Coronary artery (tissue), 2 donors: ENCODE results near the gene CASP6.

Experiments used
- DNase-seq: peaks from one replicate; pipeline ENCODE4 v3.0.0-alpha.2; 2017; ENCODE audit warnings: low spot score
- H3K27ac ChIP-seq, 2 donors: fragments of 200-600 bp; sonication (generic); one replicate each; pipeline ENCODE4 v1.5.1; 2016 to 2019
- H3K4me3 ChIP-seq: fragments of 200-600 bp; sonication (generic); 2 replicates; pipeline ENCODE4 v1.5.1; 2016; ENCODE audit warnings: mild to moderate bottlenecking, moderate library complexity
- TF ChIP-seq, protein P1 (sequence below): fragments of 200-600 bp; sonication (generic); IDR thresholded peaks from one replicate; pipeline ENCODE4 v1.5.1; 2019; ENCODE audit warnings: antibody characterized with exemption

The CASP6 gene

DNA sequence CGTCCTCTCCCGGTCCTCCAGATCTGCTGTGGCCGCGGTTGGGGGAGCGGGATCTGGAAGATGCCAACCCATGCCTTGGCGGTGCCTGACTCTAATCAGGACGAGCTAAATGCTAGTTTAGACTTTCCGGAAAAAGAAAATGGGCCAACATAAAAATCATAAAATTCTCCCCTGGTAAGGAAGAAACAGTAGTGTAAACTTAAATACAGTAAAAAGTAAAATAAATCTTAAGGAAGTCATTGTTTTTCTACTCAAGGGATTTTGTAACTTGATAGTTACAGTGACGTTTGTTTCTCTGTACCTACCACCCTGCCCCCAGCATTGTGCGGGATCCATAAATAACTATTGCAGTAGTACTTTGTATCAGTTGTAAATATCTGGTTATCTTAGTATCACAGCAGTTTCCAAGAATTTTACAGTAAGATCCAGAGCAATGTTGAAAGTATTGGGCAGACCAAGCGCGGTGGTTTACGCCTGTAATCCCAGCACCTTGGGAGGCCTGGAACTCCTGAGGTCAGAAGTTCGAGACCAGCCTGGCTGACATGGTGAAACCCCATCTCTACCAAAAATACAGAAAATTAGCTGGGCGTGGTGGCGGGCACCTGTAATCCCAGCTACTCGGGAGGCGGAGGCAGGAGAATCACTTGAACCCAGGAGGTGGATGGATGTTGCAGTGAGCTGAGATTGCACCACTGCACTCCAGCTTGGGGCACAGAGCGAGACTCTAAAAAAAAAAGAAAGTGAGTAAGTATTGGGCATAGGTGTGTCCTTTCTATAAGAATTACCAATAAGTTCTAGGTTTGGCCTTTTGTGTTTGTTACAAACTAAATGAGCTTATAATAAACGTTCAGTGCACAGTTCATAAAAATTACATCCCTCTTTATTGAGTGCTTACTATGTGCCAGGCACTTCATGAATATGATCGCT, 27.6 kb upstream of the CASP6 start:
- Histone ChIP-seq H3K4me3 (peak overlapping the region; percentile 94), H3K27ac (peak overlapping the region; percentile 63 to 78)
- TF ChIP-seq, protein P1, sequence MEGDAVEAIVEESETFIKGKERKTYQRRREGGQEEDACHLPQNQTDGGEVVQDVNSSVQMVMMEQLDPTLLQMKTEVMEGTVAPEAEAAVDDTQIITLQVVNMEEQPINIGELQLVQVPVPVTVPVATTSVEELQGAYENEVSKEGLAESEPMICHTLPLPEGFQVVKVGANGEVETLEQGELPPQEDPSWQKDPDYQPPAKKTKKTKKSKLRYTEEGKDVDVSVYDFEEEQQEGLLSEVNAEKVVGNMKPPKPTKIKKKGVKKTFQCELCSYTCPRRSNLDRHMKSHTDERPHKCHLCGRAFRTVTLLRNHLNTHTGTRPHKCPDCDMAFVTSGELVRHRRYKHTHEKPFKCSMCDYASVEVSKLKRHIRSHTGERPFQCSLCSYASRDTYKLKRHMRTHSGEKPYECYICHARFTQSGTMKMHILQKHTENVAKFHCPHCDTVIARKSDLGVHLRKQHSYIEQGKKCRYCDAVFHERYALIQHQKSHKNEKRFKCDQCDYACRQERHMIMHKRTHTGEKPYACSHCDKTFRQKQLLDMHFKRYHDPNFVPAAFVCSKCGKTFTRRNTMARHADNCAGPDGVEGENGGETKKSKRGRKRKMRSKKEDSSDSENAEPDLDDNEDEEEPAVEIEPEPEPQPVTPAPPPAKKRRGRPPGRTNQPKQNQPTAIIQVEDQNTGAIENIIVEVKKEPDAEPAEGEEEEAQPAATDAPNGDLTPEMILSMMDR, result no peak
- no peak for DNase-seq

DNA sequence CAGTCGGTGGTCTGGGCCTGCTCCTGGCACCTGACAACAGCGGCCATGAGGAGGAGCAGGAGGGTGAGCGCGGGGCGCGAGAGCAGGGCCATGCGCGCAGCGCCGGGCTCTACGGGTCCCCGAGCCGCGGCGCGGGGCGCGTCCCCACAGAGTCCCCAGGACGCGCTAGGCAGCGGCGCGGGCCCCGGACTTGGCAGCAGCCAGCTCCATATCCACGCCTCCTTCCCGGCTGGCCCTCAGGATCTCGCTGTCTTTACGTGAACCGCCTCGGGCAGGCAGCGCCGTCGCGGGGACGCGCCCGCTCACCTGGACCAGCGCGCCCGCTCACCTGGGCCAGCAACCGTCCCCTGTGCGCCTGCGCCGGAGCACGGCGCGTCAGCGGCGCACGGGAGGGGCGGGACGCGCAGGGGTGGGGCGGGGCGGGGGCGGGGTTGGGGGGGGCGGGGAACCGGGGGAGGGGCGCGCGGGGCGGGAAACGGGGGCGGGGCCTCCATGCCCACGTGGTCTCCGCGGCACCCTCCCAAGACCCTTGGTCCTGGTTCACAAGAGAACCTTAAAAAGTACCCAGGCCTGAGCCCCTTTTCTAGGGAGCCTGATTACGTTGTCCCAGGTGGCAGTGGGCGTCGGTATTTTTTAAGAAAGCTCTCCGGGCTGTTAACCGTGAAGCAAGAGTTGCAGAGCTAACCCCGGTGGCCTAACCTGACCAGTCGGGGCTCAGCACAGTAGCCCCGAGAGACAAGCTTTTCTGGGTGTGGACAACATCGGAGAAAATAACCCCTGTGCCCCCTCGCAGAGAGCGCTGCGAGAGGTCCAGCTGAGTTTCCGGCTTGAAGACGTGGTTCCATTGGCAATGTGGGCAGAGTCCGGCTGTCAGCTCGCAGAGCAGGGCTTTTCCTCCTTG, 26.7 kb upstream of the CASP6 start, which contains the start of gene PLA2G12A:
Gene PLA2G12A (minus strand): TSS at position 353 of the 901 bp plus-strand sequence. CDS start 261 bp downstream, at position 92.
- TF ChIP-seq, protein P1, result no peak
- Histone ChIP-seq H3K27ac (peak within 1 kb of the TSS; percentile 63 to 78), H3K4me3 (peak within 1 kb of the TSS; percentile 94)
- peak; percentile 82 for DNase-seq

DNA sequence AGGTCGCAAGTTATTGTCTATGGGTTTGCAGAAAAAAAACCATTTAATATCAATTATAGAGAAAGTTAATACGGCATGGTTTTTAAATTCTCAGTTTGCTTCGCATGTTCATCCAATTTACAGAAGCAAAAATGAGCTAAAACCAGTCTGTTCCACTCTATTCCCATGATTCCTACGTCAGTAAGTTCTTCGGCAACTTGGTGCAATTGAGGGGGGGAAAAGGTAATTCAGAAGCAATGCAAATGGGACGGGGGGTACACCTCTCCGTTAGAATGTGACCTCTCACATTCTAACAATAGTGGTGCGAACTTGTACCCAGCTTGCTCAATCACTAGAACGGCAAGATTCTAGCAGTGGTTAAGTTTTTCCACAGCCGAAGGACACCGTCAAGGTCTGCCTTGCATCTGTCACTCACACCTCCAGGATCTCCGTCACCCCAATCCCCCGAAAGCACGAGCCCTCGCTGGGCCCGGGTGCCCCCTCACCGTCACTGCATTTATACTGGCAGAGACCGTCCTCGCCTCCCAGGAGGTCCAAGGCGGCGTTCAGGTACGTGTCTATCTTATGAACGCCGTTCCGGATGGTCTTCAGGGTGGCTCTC, 26.0 kb upstream of the CASP6 start:
- Histone ChIP-seq H3K4me3 (peak overlapping the region; percentile 94), H3K27ac (peak overlapping the region; percentile 63 to 78)
- TF ChIP-seq, protein P1, result no peak
- no peak for DNase-seq

DNA sequence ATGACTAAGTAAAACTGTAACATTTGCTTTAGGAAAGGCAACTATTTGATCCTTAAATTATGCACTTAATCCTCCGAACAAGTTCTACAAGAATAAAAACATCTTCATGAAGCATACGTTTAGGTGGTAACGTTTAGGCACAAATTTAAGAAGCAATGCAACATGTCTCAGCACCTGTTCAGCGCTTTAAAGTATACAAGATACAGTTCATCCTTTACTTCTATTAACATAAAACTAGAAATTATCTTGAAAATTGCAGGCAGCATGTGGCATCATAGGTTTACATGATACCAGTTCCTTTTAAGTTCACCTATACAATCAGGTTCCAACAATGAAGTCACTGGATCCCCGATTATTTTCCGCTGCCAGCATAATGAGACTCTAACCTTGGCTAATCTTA, 25.1 kb upstream of the CASP6 start:
- H3K27ac ChIP-seq, result no peak overlapping the region
- DNase-seq, result no peak
- no peak overlapping the region for H3K4me3 ChIP-seq
- TF ChIP-seq, protein P1, result no peak

DNA sequence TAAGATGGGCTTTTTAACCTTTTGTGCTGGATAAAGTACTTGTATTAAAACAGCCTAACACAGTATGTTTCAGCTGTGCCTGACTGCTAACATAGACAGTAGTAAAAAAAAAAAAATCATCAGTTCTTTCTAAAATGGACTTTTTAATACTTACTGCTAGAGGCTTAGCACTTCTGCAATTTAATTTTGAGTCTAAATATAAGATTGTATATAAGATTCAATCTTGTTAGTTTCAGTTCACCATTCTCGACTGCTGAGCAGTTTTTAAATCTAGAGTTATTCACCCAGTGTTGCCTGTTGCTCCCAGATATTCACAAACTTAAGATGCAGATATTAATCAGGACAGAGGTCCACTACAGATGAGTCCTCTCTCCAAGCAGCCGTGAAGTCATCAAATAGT, 19.9 kb upstream of the CASP6 start:
- H3K27ac ChIP-seq, result no peak overlapping the region
- TF ChIP-seq, protein P1, result no peak
- H3K4me3 ChIP-seq, result no peak overlapping the region
- no peak for DNase-seq

DNA sequence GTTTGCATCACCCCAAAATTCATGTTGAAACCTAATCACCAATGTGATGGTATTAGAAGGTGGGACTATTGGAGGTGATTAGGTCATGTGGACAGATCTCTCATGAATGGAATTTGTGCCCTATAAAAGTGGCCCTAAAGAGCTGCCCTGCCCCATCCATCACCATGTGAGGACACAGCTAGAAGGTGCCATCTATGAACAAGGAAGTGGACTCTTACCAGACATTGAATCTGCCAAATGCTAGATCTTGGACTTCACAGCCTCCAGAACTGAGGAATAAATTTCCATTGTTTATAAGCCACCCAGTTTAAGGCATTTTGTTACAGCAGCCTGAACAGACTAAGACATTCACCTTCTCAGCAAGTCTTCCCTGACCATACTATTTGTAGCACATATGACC, 19.1 kb upstream of the CASP6 start:
- no peak overlapping the region for H3K4me3 ChIP-seq
- no peak for DNase-seq
- TF ChIP-seq, protein P1, result no peak
- H3K27ac ChIP-seq, result no peak overlapping the region
